Left ventricle myocardium inferior (tissue), 1 donor: Measurements from ENCODE around the gene LIN52. TPM values are rescaled to one million over a fixed set of nuclear protein-coding genes. Genes with fewer than 3 reads are reported as not detected.

Experiments
- DNase-seq: peaks from one replicate; pipeline ENCODE4 v3.0.0-alpha.2; 2020
- H3K27ac ChIP-seq: fragments of 200-600 bp; replicated peaks from 2 replicates; pipeline ENCODE4 v1.8.0; 2021
- H3K27me3 ChIP-seq: fragments of 200-600 bp; 2 replicates; pipeline ENCODE4 v1.8.0; 2021; ENCODE audit warnings: low read depth
- H3K36me3 ChIP-seq: fragments of 200-600 bp; 2 replicates; pipeline ENCODE4 v1.8.0; 2021
- H3K4me1 ChIP-seq: fragments of 200-600 bp; 2 replicates; pipeline ENCODE4 v1.8.0; 2021
- H3K4me3 ChIP-seq: fragments of 200-600 bp; 2 replicates; pipeline ENCODE4 v1.8.0; 2021; ENCODE audit warnings: mild to moderate bottlenecking, moderate library complexity
- H3K9me3 ChIP-seq: fragments of 200-600 bp; replicated peaks from 2 replicates; pipeline ENCODE4 v1.8.0; 2021
- CTCF ChIP-seq: fragments of 200-600 bp; IDR thresholded peaks from 2 replicates; pipeline ENCODE4 v1.8.0; 2021; ENCODE audit warnings: antibody characterized with exemption, mild to moderate bottlenecking, borderline replicate concordance
- intact Hi-C: fragments of 100-400 bp; cut with micrococcal nuclease; formaldehyde crosslinking; loops from one replicate; pipeline ENCODE4 v1.11.0; 2022
- total RNA-seq: library from RNA; stranded (reverse); fragmentation: NEBNext Ultra II Directional; extraction: Animal tissue kit (Norgen Biotek cat#: 25700); gene quantifications from one replicate; pipeline ENCODE4 v1.2.1, GENCODE V29; 2021
- donor health status: DM: no; HTN: yes; CAD: no; lungs with severe emphysema.

LIN52 gene
- total RNA-seq, 1 donor from 2014 or later, result 8.0 TPM

- DNase-seq, result no peak
- H3K4me1 ChIP-seq, result no peaks in the 10 kb centered on the region
- intact Hi-C loops, result no loop called here
- no peaks in the 10 kb centered on the region for H3K27me3 ChIP-seq
- H3K4me3 ChIP-seq, result no peak overlapping the region
- H3K27ac ChIP-seq, result no peak overlapping the region
- H3K36me3 ChIP-seq, result no peaks in the 10 kb centered on the region
- TF ChIP-seq CTCF, result no peak
- H3K9me3 ChIP-seq, result no peaks in the 10 kb centered on the region
These were observed 49.2 kb downstream of the LIN52 start for GRCh38 chr14:74133833-74134481.

GRCh38 chr14:74134484-74134883, 49.7 kb downstream of the LIN52 start:
- DNase-seq, result no peak
- Histone ChIP-seq H3K9me3 (no peaks in the 10 kb centered on the region), H3K27ac (no peak overlapping the region), H3K36me3 (no peaks in the 10 kb centered on the region), H3K4me3 (no peak overlapping the region), H3K4me1 (peaks cover under 1% of the 10 kb centered on the region), H3K27me3 (no peaks in the 10 kb centered on the region)
- intact Hi-C loops, result no loop called here
- TF ChIP-seq CTCF, result no peak

GRCh38 chr14:74135426-74135825, 50.7 kb downstream of the LIN52 start:
- no peak for TF ChIP-seq CTCF
- DNase-seq, result no peak
- H3K4me1 ChIP-seq, result peaks cover 10% of the 10 kb centered on the region
- H3K9me3 ChIP-seq, result no peaks in the 10 kb centered on the region
- no peak overlapping the region for H3K27ac ChIP-seq
- H3K27me3 ChIP-seq, result no peaks in the 10 kb centered on the region
- intact Hi-C loops, result no loop called here
- H3K4me3 ChIP-seq, result no peak overlapping the region
- H3K36me3 ChIP-seq, result no peaks in the 10 kb centered on the region

DNA sequence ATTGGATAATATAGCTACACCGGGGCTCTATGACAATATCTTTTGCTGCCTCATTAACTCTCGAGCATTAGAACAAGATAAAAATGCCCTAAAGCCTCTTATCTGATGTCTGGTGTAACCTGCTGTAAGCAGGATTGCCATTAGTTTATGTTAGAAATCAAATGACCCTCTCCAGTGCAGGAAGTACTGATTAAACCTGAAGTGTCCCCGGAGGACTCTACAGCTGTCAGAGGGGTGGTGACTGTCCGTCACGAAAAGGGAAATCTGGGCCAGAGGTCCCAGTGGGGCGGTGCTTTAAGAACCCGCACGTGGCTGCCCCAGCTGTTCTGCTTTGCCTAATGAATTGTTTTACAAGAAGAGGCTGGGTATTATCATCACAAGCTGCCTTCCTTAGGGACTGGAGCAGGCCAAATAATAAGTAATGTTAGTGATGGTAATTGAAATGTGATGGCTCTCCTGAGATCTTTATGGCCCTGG, 55.7 kb downstream of the LIN52 start:
- no peak for TF ChIP-seq CTCF
- intact Hi-C loops, result no loop called here
- H3K27ac ChIP-seq, result peak overlapping the region; percentile 25

GRCh38 chr14:74141703-74142102, 56.9 kb downstream of the LIN52 start:
- Histone ChIP-seq H3K27me3 (no peaks in the 10 kb centered on the region), H3K36me3 (peaks cover 3% of the 10 kb centered on the region), H3K4me1 (peaks cover 31% of the 10 kb centered on the region), H3K9me3 (no peaks in the 10 kb centered on the region), H3K4me3 (no peak overlapping the region), H3K27ac (no peak overlapping the region)
- intact Hi-C loops, result no loop called here
- no peak for TF ChIP-seq CTCF
- no peak for DNase-seq

More for the DNA sequence above, 55.7 kb downstream of the LIN52 start:
- H3K4me1 ChIP-seq, result peaks cover 31% of the 10 kb centered on the region
- DNase-seq, result peak; percentile 78
- peaks cover 3% of the 10 kb centered on the region for H3K36me3 ChIP-seq
- no peaks in the 10 kb centered on the region for H3K27me3 ChIP-seq
- peak overlapping the region; percentile 11 for H3K4me3 ChIP-seq
- no peaks in the 10 kb centered on the region for H3K9me3 ChIP-seq
